Epidermal melanocyte (primary cell): ENCODE measurements around the gene VWA5B2.

Experiments used
- DNase-seq: peaks from one replicate; pipeline ENCODE4 v3.0.0; 2011; ENCODE audit warnings: low spot score; ENCODE audit not compliant: insufficient read length

Gene VWA5B2

DNA sequence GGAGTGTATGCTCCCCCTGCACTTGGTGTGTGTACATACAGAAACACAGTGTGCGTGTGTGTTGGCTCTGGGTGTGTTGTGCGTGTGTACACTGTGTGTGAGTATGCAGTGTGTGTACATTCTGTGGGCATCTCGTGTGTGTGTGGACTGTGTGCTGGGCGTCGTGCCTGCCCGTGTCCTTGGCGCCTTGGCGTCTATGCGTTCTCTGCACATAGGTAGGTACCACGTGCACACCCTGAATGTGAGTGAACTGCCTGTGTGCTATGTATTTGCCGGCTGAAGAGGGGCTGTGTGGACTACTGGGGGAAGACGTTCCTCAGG, 46.0 kb downstream of the VWA5B2 start:
- DNase-seq: no peak

DNA sequence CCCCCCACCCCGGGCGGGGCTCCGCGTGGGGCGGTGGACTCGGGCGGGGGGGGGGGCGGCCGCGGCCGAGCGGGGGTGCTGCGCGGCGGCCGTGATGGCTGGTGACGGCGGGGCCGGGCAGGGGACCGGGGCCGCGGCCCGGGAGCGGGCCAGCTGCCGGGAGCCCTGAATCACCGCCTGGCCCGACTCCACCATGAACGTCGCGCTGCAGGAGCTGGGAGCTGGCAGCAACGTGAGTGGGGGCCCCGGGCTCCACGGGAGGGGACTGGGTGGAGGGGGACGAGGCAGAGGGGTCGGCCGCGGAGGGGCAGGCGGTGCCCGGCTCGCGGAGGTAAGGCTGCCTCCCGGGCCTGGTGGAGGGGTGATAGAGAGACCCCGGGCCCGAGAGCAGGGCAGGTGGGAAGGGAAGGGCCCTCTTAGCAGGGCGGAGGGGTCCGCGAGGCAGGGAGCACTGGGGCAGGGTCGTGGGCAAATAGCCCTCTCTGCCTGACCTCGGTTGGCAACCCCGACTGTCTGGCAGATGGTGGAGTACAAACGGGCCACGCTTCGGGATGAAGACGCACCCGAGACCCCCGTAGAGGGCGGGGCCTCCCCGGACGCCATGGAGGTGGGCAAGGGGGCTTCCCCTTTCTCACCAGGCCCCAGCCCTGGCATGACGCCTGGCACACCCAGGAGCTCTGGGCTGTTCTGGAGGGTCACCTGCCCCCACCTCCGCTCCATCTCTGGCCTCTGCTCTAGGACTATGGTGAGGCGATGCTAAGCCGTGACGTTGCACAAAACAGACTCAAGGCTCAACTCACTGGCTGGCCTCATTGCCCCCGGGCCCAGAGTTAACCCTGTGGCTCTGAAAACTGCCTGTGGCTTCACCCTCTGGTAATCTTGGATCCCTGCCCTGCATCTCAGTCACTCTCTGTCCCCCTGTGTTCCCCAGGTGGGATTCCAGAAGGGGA, 46.9 kb downstream of the VWA5B2 start, which contains the start of gene ECE2:
TSS of gene ECE2 (plus strand) at position 62 of the 950 bp plus-strand sequence. CDS start at position 194, 132 bp downstream.
- DNase-seq: no peak

DNA sequence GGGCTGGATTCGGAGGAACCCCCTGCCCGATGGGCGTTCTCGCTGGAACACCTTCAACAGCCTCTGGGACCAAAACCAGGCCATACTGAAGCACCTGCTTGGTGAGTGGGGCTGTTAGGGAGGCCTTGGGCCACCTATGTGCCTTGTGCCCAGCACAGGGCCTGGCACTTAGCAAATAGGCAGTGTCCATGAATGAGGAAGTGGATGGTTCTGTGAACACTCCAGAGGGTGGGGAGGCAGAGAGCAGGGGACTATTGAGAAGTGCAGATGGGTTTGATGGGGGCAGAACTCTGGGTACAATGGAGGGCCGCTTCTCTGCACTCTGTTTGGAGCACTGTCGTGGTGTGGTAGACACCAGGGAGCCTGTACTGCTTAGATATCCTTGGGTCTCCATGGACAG, 48.0 kb downstream of the VWA5B2 start:
- no peak for DNase-seq

DNA sequence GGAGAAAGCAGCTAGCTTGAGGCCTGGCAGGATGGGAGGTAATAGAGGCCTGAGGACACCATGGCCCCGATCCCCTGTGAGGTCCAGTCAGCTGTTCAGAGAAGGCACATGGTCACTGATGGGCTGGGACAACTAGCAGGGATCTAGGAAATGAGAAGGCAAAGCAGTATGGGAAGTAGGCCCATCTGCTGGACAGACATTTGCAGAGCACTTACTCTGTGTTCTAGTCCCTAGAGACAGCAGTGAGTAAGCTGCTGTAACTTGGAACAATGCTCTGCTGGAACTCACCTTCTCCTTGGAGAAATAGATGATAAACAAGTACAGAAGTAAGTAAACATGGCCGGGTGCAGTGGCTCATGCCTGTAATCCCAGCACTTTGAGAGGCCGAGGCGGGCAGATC, 53.6 kb downstream of the VWA5B2 start:
- DNase-seq: no peak

DNA sequence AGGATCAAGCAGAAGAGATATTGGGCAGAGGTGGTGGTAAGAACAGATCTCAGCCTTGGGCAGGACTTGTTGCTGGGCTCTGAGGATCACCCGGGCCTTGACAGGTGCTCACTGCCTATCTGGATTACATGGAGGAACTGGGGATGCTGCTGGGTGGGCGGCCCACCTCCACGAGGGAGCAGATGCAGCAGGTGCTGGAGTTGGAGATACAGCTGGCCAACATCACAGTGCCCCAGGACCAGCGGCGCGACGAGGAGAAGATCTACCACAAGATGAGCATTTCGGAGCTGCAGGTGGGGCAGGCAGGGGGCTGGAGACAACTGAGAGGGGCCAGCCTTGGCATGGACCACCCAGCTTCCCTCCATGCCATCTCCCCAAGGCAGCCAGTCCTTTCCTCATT, 54.3 kb downstream of the VWA5B2 start:
- DNase-seq: no peak

DNA sequence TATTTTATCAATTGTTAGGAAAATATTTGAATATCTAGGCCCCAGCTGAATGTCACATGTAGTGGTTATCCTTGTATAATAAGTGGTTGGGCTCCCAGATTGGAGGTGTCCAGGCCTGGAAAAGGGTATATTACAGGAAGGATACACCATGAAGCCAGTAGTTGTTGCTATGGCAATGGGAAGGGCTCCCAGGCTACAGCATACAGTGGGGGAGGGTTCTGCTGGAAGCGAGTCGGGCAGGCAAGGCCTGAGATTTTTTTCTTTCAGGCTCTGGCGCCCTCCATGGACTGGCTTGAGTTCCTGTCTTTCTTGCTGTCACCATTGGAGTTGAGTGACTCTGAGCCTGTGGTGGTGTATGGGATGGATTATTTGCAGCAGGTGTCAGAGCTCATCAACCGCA, 55.3 kb downstream of the VWA5B2 start:
- peak; percentile 61 for DNase-seq

DNA sequence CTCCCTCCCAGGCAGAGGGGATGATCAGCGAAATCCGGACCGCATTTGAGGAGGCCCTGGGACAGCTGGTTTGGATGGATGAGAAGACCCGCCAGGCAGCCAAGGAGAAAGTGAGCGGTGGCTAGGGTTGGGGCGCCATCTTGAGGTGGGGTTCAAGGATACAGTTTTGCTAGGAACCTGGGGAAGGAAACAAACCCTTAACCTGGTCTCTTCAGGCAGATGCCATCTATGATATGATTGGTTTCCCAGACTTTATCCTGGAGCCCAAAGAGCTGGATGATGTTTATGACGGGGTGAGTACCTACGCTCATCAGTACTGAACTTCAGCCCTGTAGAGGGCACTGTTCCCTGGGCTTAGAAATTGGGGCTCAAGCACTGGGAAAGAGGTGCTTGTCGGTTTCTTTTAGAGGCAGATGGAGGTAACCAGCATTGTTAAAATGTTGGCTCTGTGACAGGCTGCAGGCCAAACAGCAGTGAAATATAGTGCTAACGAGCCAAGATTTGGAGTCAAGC, 60.1 kb downstream of the VWA5B2 start:
- DNase-seq: peak; percentile 71

DNA sequence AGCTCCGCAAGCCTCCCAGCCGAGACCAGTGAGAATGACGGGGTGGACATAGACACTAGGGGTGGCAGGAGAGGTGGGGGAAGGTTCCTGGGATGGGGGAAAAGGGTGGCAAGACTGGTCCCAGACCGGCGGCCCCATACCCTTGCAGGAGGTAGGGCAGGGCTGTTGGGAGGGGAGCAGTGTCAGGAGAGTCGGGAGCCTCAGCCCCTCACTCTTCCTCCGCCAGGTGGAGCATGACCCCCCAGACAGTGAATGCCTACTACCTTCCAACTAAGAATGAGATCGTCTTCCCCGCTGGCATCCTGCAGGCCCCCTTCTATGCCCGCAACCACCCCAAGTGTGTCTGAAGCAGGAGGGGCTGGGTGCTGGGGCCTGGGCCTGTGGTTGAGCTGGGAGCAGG, 60.9 kb downstream of the VWA5B2 start:
- DNase-seq: no peak

DNA sequence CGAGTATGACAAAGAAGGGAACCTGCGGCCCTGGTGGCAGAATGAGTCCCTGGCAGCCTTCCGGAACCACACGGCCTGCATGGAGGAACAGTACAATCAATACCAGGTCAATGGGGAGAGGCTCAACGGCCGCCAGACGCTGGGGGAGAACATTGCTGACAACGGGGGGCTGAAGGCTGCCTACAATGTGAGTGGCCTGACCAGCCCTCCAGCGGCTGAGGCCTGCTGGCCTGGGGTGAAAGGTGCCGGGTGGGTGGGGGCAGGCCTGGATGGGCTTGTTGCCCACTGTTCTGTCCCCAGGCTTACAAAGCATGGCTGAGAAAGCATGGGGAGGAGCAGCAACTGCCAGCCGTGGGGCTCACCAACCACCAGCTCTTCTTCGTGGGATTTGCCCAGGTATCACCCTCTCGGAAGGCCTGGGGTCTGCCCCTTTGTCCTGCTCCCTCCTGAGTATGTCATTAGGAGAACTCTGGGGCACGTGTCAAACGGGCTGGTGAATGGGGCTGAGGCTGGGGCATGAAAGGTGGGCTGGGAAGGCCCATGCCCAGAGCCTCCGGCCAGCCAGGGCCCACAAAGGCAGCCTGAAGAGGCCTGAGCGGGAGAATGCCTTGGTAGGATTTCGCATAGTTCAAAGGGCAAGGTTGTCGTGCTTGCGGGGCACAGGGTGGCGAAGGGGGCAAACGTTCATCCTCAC, 61.8 kb downstream of the VWA5B2 start:
- no peak for DNase-seq
